Subcutaneous adipose tissue (tissue), 4 donors: ENCODE measurements around the gene OR56A1. TPM values are rescaled to one million over a fixed set of nuclear protein-coding genes. Genes with fewer than 3 reads are reported as not detected.

Source experiments
- CTCF ChIP-seq: fragments of 450-650 bp; IDR thresholded peaks from one replicate; pipeline ENCODE4 v1.5.1; 2016; ENCODE audit warnings: low read depth, mild to moderate bottlenecking, control low read depth, antibody characterized with exemption, moderate library complexity
- total RNA-seq, 4 donors: library from RNA; depleted of rRNA; stranded (reverse); fragments of >200 nt; gene quantifications; one replicate each; pipeline ENCODE4 v1.1.0, GENCODE V29; 2016

OR56A1 gene
- total RNA-seq, 4 donors from 2014 or later, result under 0.01 to 0.19 TPM; not detected in 2

GRCh38 chr11:6012035-6012668, 18.4 kb downstream of the OR56A1 start:
- TF ChIP-seq CTCF, result no peak

GRCh38 chr11:6006846-6007245, 23.7 kb downstream of the OR56A1 start, which contains the start of gene OR56A4:
TSS of gene OR56A4 (minus strand) at chr11:6006946. CDS start at chr11:6002992, 3,954 bp downstream.
- no peak for TF ChIP-seq CTCF

- TF ChIP-seq CTCF, result no peak
Observed at GRCh38 chr11:6006395-6006794, 24.2 kb downstream of the OR56A1 start.

- no peak for TF ChIP-seq CTCF
Observed at GRCh38 chr11:6002202-6002699, 28.3 kb downstream of the OR56A1 start.

GRCh38 chr11:5994791-5995190, 35.8 kb downstream of the OR56A1 start:
- TF ChIP-seq CTCF, result no peak

GRCh38 chr11:5992604-5993251, 37.8 kb downstream of the OR56A1 start:
- no peak for TF ChIP-seq CTCF

- TF ChIP-seq CTCF, result no peak
Observed at GRCh38 chr11:5992150-5992549, 38.4 kb downstream of the OR56A1 start.
